ENCODE measurements around the gene SIGLEC14.
A peak's percentile ranks its signal among the peaks of the same experiment; 100 is the strongest.

DNA sequence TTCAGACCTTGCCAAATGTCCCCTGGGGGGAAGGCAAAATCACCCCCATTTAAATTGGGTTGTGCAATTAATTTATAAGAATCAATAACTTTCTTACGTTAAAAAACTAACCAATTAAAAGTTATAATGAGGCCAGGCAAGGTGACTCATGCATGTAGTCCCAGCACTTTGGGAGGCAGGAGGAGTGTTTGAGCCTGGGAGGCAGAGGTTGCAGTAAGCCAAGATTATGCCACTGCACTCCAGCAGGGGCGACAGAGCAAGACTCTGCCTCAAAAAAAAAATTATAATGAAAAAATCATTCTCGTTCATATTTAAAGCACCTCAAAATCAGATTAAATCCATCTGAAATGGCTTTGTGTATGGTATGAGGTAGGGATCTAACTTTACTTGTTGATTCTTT lies 18.4 kb upstream of the SIGLEC14 start:
- TF ChIP-seq, protein P1, sequence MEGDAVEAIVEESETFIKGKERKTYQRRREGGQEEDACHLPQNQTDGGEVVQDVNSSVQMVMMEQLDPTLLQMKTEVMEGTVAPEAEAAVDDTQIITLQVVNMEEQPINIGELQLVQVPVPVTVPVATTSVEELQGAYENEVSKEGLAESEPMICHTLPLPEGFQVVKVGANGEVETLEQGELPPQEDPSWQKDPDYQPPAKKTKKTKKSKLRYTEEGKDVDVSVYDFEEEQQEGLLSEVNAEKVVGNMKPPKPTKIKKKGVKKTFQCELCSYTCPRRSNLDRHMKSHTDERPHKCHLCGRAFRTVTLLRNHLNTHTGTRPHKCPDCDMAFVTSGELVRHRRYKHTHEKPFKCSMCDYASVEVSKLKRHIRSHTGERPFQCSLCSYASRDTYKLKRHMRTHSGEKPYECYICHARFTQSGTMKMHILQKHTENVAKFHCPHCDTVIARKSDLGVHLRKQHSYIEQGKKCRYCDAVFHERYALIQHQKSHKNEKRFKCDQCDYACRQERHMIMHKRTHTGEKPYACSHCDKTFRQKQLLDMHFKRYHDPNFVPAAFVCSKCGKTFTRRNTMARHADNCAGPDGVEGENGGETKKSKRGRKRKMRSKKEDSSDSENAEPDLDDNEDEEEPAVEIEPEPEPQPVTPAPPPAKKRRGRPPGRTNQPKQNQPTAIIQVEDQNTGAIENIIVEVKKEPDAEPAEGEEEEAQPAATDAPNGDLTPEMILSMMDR (conservative IDR thresholded peaks at IDR 0.05 in 1 of 2, IDR thresholded peaks at IDR 0.05 in 1 of 2; ENCODE audit: low read depth in 1 of 2, low read length in 2 of 2), result peak; percentile 35 to 37
- no peak for TF ChIP-seq EZH2 (IDR thresholded peaks at IDR 0.05; ENCODE audit: low read length, missing control alignments)
